H4 (cell line): Measurements from ENCODE around the gene PTCH2. TPM values are rescaled to one million over a fixed set of nuclear protein-coding genes. Genes with fewer than 3 reads are reported as not detected.

Experiments
- DNase-seq: peaks from one replicate; pipeline ENCODE4 v3.0.0-alpha.2; 2015; ENCODE audit warnings: low spot score
- total RNA-seq: library from RNA; depleted of rRNA; stranded (reverse); fragments of >200 nt; shearing (Covaris generic); gene quantifications from 2 replicates; pipeline ENCODE4 v1.2.3, GENCODE V29; 2014; rRNA removed

Gene PTCH2, protein sequence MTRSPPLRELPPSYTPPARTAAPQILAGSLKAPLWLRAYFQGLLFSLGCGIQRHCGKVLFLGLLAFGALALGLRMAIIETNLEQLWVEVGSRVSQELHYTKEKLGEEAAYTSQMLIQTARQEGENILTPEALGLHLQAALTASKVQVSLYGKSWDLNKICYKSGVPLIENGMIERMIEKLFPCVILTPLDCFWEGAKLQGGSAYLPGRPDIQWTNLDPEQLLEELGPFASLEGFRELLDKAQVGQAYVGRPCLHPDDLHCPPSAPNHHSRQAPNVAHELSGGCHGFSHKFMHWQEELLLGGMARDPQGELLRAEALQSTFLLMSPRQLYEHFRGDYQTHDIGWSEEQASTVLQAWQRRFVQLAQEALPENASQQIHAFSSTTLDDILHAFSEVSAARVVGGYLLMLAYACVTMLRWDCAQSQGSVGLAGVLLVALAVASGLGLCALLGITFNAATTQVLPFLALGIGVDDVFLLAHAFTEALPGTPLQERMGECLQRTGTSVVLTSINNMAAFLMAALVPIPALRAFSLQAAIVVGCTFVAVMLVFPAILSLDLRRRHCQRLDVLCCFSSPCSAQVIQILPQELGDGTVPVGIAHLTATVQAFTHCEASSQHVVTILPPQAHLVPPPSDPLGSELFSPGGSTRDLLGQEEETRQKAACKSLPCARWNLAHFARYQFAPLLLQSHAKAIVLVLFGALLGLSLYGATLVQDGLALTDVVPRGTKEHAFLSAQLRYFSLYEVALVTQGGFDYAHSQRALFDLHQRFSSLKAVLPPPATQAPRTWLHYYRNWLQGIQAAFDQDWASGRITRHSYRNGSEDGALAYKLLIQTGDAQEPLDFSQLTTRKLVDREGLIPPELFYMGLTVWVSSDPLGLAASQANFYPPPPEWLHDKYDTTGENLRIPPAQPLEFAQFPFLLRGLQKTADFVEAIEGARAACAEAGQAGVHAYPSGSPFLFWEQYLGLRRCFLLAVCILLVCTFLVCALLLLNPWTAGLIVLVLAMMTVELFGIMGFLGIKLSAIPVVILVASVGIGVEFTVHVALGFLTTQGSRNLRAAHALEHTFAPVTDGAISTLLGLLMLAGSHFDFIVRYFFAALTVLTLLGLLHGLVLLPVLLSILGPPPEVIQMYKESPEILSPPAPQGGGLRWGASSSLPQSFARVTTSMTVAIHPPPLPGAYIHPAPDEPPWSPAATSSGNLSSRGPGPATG
- total RNA-seq = 0.10 TPM in 1 of 2 replicates, not detected in the other

DNA sequence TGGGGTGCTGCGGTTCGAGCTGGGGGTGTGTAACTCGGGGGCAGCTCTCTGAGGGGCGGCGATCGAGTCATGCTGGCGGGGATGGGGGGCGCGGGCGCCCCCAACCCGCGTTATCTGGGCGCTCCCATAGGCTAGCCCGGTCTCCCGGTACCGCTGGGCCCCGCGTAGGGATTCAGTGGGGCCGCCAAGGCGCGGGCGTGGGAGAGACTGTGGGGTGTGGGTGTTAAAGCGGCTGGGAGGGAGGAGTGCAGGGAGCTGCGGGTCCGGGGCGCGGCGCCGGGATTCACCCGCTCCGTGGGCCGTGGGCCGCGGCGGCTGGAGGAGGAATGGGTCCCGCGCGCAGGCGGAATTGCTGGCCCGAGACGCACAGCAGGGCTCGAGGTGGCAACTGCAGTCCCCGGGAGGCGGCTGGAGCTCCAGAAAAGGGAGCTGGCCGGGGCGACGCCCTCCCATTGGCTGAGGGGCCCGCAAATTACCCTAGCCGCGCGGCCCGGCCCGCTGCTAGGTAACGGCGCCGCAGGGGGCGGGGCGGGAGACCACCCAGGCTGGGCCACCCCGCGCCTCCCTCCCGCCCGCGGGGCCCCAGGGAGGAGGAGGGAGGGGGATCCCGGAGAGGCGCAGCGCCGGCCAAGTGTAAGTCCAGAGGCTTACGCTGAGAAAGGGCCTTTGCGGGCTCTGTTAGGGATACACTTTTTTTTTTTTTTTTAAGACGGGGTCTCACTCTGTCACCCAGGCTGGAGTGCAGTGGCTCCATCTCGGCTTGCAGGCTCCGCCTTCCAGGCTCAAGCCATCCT, at the start of gene PTCH2:
TSS of gene PTCH2 (minus strand) at position 392 of the 794 bp plus-strand sequence. CDS start at position 71, 321 bp downstream.
- peak; percentile 54 for DNase-seq

DNA sequence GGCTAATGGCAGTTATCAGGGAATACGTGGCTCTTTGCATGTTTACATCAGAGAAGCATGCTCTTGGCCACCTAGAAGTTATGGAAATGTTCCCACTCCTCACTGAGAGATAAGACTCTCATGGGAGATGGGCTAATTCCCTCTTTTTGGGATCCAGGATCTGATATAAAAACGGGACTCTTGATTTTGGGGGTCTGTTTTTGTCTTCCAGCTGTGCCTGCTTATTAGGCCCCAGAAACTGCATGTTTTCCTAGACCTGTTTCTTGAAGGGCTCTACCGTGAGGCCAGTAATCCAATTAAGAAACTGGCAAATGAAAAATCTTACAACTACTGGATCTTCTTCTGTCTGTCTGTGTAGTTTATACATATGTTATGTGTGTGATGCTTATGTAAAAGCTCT, 47.0 kb upstream of the PTCH2 start:
- no peak for DNase-seq

DNA sequence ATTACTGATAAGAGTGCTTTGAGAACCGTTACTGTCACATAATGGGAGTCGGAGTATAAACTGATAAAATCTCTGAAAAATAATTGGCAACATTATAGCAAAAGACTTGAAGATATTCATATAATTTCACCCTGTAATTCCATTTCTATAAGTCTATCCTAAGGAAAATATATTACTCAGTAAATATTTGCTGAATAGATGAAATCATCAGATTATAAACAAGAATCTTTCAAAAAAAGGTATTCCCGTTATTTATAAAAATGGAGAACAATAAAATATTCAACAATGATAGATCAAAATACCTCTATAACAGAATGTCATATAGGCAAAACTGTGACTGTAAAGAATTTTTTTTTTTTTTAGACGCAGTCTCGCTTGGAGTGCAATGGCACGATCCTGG, 42.4 kb upstream of the PTCH2 start:
- DNase-seq = no peak

DNA sequence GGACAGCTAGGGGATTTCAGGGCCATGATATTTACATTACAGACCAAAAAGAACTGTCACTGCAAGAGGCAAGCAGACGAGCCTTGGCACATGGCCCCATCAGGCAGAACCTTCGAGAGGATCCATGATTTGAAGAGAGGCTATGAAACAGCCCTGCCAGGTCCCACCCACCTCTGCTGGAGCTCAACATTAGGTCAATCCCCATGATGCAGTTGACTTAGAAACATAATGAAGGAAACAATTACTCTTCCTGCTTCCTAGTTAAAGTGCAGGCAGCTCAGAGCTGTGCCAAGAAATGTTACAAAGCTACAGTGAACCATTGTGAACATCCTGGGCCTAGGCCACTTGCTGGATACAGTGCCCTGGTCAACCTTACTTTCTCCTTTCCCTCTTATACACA, 41.7 kb upstream of the PTCH2 start:
- DNase-seq = no peak

DNA sequence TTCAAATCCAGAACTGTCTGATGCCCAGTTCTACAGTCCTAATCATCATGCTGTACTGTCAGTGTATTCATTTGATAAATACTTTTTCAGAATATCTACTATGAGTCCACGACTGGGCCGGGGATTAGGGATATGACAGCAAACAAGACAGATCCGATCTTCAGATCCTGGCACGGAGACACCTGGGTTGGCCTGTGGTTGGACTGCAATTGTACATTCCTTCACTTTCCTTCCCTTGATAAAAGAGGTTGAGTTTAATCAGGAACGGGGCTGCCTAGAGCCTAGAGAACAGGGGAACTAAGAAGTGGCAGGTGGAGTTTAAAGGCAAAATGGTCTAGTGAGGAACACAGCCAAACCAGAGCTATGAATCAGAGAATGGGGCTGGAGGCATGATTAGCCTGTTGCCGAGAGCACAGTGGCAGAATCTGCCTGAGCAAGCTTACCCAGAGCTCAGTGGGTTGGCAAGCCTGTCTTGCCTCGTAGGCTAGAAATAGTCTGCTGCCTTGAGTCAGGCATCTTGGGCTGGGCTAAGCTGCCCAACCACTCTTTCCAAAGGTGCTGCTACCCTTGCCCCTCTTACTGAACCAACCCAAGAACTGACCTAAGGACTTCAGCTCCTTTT, 38.1 kb upstream of the PTCH2 start:
- no peak for DNase-seq

DNA sequence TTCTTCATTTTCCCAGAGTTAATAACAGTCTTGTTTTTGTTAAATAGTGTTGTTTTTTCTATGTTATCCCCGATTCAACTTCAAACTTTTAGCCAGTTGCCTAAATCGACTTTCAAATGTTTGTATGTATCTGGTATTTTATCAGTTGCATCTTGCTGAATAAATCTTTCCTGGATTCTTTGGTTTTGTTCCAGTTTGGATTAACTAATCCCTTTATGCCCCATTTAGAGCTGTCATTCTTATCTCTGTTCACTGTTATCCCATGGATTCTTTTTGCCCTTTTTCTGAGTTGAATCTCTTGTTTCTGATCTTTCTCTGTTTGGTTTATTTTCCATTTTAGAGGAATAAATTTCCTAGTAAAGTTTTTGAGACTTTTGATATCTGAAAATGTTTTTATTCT, 31.1 kb upstream of the PTCH2 start:
- DNase-seq = no peak

DNA sequence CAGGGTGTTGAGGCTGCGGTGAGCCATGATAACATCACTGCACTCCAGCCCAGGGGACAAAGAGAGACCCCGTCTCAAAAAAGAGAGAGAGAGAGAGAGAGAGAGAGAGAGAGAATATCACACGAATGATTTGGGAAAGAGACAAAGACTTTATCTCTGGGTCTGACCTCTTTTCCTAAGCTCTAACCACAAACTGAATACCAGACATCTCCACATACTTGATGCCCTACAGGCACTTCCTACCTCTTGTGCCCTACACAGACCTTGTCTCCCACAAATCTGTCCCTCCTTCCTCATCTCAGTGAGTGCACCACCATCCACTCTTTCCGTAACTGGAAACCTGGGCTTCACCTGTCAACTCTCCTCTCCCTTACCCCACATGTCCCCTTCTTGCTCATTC, 27.0 kb upstream of the PTCH2 start:
- no peak for DNase-seq

DNA sequence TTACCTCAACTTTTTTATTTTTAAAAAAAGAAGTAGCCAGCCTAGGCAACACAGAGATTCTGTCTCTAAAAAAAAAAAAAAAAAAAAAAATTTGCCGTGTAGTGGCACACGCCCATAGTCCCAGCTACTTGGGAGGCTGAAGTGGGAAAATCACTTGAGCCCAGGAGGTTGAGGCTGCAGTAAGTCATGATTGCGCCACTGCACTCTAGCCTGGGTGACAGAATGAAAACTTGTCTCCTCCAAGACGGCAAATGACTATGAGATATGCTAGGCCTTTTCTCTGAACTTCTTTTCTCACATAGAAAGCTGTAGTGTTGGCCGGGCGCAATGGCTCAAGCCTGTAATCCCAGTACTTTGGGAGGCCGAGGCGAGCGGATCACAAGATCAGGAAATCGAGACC, 24.7 kb upstream of the PTCH2 start:
- no peak for DNase-seq

DNA sequence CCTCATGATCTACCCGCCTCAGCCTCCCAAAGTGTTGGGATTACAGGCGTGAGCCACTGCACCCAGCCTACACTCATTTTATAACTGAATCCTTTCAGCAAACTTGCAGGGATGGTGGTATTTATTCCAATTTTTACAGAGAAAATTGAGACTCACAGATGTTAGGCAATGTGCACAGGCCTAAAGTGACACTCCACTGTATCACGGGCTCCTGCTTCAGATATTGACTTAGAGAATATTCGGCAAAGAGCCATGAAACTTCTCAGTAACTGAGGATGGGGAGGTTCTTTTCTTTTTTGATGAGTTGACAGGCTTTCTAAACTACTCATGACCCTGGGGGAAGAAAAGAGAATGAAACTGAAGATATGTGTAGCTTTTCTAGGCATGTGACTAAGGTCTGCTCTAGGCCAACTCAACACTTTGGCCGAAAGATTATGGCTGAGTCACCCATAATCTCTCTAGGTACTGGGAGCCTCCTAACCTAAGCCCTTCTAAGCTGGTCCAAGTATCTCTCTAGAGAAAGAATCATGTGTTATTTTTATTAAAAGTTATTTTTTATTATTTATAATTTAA, 19.9 kb upstream of the PTCH2 start:
- DNase-seq = no peak

DNA sequence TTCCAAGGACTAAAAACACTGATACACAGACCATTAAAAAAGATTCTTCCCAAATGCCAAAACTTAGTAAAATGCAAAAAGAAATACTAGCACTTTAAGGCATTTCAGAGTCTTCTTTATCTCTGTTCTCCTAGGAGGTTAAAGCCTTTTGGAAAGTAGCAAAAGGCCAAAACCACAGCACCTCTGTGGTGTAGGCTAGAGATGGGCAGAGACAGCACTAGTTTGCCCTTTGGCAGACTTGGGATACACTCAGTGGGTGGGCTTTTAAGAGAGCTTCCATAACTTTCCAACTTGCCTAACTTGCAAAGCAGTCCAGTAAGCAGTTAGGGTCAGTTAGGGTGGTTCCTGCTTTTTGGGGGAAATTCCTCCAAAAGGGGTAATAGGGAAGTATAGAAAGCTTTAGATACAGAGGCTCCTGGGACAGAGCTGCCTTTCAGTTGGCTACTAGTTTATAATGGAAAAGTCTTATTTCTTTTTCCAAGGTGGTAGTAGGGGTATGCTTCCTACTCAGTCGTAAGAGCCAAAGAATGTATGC, 17.9 kb upstream of the PTCH2 start:
- no peak for DNase-seq

DNA sequence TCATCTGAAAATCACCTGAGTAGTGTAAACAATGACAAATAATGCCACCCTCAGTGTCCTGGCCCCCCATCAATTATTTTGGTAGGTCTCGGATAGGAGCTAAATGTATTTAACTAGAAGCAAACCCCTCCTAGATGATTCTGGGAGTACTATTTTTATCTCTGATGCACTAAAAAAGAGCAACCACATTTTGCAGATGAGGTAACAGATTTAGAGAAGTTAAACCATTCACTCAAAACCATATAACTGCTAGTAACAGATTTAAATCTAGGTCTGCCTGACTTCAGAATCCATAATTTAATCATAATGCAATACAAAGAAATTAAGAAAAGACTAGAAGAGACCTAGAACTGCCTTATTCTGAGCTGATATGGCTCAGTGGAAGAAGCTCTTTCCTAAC, 17.3 kb upstream of the PTCH2 start:
- DNase-seq = no peak

DNA sequence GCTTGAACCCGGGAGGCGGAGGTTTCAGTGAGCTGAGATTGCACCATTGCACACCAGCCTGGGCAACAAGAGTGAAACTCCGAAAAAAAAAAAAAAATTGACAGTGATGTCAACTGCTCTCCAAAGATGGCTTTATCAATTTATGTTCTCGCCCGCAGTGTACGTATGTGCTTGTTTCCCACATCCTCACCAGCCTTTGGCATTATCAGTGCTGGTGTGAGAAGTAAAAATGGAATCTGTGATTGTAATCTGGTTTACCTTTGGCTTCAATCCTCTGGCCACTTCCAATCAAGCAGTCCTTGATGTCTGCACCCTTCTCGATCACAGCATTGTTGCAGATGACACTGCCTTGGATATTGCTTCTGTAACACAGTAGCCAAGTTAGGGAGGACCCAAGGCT, 14.4 kb upstream of the PTCH2 start:
- no peak for DNase-seq

DNA sequence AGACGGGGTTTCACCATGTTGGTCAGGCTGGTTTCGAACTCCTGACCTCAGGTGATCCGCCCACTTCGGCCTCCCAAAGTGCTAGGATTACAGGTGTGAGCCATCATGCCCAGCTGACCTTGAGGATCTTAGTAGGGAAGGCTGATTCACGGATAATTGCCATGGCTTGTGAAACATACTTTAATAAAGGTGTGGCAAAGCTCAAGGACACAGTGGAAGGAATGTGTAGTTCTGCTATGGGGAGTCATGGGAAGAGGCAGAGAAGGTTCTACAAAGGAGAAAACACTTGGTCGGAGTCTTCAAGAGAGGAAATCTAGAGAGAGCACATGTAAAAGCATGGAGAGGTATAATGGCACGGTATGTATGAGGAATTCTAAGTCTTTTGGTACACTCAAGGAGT, 12.7 kb upstream of the PTCH2 start:
- DNase-seq = no peak

DNA sequence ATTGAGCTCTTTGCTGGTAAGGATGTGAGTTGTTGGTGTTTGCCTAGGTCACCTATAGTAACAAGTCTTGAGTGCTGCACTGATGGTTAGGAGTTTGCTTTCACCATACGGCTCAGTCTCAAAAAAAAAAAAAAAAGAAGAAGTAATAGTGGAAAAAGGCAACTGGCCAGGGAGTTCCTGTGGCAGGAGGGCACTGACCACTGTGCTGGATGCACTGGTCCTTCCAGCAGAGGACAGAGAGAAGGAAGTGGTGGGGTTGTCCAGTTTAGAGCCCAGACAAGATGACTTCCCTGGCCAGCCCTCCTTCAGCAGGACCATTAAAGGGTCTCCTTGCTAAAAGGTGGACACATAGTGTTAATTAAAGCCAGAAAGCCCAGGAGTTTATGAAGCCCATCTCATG, 11.9 kb upstream of the PTCH2 start:
- no peak for DNase-seq

DNA sequence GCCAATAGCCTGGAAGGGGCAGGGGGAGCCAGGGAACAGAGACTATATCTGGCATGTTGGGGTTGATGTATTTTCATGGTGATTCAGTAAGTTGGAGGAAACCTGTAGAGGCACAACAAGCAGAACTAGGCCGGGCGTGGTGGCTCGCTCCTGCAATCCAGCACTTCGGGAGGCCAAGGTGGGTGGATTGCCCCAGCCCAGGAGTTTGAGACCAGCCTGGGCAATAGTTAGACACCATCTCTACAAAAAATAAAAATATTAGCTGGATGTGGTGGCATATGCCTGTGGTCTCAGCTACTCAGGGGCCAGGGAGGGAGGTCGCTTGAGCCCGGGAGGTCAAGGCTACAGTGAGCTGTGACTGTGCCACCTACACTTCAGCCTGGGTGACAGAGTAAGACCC, 10.1 kb upstream of the PTCH2 start:
- no peak for DNase-seq

DNA sequence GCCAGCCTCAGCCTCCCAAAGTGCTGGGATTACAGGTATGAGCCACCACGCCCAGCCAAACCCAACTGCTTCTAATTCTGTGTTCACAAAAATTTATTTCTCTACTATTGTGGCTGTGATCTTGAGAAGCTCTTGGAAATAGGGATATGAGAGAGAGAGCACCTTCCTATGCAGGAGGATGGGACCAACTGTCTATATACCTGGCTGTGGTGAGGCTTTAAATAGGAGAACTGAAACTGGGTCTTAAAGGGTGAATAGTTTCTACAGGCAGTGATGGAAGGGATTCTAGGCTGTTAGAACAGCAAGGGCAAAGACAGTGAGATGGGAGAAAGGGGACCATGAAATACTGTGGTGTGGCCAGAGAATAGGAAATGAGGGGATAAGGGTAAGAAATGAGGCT, 8.3 kb upstream of the PTCH2 start:
- no peak for DNase-seq

DNA sequence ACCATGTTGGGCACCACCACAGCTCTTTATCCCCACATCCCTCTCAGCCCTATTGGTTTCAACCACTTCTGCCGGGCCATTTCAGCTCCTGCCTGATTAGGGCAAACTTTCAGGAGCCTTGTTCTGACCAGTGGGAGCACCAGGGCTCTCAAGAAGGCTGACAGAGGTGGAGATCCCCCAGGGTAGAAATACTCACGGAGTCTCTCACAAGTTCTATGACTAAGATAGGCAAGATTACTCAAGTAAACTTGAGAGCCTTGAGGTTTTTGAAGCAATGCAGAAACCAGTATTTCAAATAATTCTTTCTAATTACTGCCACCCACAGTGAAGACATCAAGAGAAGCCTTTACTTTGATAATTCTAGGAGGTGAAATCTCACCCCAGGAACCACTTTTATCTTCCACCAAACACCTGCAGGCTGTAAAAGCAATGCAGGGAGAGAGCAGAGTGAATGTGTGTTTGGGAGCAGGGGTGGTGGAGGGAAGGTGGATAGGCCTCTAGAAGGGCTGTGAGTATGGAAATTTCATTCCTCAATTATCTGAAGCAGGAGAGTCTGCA, 6.6 kb upstream of the PTCH2 start:
- no peak for DNase-seq

DNA sequence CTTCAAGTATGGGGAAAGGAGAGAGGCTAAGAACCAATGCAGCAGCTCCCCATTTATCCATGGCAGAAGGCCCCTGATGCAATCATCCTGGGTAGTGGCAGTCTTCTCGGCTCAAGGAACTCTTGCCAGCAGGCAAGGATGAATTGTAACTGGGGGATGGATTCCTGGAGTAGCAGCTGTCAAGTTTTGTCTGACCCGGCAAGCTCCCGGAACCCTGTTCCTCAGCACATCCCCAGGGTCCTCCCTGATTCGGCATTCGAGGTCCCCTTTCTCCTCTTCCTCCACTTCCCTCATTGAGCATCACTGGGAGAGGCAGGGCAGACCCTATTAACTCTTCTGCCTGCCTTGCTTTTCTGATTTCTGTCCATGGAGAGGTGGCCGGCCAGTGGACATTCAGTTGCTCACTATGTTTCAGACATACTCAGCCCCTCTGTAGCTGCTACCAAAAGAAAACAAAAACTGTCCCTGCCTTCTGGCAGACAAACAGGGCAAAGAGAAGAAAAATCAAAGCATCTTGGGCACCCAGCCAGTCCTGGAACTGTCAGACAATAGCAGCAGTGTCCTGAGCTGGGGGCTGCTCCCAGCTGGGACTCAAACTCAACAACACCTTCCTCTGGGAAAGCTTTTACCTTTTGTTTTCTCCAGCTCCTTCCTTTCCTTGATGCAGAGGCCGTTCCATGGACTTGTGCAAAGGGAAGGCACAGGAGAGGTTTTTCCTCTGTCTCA, 5.6 kb upstream of the PTCH2 start:
- DNase-seq = no peak

DNA sequence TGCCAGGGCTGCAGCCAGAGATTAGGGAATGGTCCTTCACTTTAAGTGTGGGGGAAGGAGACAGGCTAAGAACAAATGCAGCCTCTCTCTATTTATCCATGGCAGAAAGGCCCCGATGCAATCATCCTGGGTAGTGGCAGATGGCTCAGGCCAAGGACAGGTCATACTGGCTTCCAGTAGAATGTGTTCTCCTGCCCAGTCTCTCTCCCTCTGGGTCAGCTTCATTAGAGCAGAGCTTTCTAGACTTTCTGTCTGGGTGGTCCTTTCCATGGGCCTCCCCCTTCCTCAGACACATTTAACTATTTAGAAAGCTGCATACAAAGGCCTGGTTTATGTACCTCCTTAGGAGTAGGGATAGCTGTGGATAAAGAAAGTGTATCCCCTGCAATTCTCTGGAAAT, 4.8 kb upstream of the PTCH2 start:
- no peak for DNase-seq
